Ishikawa (cell line): ENCODE measurements around the gene CCDC88C.

Experiments used
- CEBPB ChIP-seq: IDR thresholded peaks from 2 replicates; pipeline ENCODE4 v1.6.1; 2012
- CREB1 ChIP-seq: IDR thresholded peaks from 2 replicates; pipeline ENCODE4 v1.6.1; 2012; ENCODE audit warnings: low read depth
- EGR1 ChIP-seq: IDR thresholded peaks from 2 replicates; pipeline ENCODE4 v1.6.1; 2012
- EP300 ChIP-seq: IDR thresholded peaks from 2 replicates; pipeline ENCODE4 v1.6.1; 2012; ENCODE audit warnings: borderline replicate concordance
- FOXM1 ChIP-seq: IDR thresholded peaks from 2 replicates; pipeline ENCODE4 v1.6.1; 2012; ENCODE audit warnings: low read depth, borderline replicate concordance
- MAX ChIP-seq: IDR thresholded peaks from 2 replicates; pipeline ENCODE4 v1.6.1; 2012
- NFIC ChIP-seq: IDR thresholded peaks from 2 replicates; pipeline ENCODE4 v1.6.1; 2012
- RAD21 ChIP-seq: IDR thresholded peaks from 2 replicates; pipeline ENCODE4 v1.6.1; 2012; ENCODE audit warnings: low read depth
- TAF1 ChIP-seq: IDR thresholded peaks from 2 replicates; pipeline ENCODE4 v1.6.1; 2012; ENCODE audit warnings: low read depth, mild to moderate bottlenecking
- TCF12 ChIP-seq: IDR thresholded peaks from 2 replicates; pipeline ENCODE4 v1.6.1; 2012; ENCODE audit warnings: low read depth
- TEAD4 ChIP-seq: IDR thresholded peaks from 2 replicates; pipeline ENCODE4 v1.6.1; 2012
- YY1 ChIP-seq: IDR thresholded peaks from 2 replicates; pipeline ENCODE4 v1.6.1; 2012; ENCODE audit warnings: low read depth
- ZBTB7A ChIP-seq: IDR thresholded peaks from 2 replicates; pipeline ENCODE4 v1.6.1; 2012; ENCODE audit warnings: low read depth
- TF ChIP-seq, protein P1 (sequence below): IDR thresholded peaks from 2 replicates; pipeline ENCODE4 v1.6.1; 2012; ENCODE audit warnings: low read depth, mild to moderate bottlenecking
- TF ChIP-seq, protein P2 (sequence below): IDR thresholded peaks from 2 replicates; pipeline ENCODE4 v1.6.1; 2012

The CCDC88C gene

DNA sequence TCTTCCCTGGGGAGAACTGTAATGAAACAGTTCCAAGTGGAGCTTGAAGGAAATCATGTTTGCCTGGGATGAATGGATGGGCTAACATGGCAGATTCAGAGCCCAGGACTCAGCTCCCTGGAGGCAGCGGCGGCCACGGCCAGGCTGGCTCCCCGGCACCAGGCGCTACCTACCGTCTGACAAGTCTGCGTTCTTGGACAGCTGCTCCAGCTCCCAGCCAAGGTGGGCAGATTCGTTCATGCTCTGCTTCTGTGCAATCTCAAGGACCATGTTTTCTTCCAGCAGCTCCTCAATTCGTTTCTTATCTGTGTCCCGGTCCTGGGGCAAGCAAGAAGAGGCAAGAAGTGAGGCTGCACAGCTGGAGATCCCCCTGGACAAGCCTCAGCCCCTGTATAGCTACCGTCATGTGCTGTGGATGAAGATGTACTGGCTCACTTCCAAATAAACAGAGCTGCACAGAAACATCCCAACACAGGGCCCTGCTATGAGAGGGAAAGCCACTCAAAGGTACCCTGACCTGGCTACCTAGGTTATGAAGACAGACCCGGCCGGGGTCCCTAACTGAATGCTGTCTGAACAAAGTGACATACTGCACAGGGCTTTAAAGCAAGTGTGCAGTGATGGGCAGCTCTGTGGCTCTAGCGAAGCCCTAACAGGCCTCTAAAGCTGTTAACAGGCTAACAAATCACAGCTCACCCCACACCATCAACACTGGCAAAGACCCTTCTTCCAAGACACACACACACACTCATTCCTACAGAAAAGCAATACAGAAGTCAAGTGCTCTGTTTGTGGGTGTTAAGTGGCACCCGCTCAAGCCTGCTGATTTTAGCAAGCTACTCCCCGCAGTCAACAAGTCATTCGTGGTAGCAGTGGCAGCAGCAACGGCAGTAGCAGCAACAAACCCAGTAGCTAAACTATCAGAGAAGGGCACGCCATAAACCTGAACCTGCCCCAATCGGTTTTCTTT is 92.7 kb downstream of the CCDC88C start:
- TF ChIP-seq CREB1 (no peak), TEAD4 (no peak), RAD21 (no peak), ZBTB7A (no peak), TCF12 (no peak), EGR1 (no peak), MAX (no peak), FOXM1 (no peak), YY1 (no peak)
- TF ChIP-seq, protein P1, sequence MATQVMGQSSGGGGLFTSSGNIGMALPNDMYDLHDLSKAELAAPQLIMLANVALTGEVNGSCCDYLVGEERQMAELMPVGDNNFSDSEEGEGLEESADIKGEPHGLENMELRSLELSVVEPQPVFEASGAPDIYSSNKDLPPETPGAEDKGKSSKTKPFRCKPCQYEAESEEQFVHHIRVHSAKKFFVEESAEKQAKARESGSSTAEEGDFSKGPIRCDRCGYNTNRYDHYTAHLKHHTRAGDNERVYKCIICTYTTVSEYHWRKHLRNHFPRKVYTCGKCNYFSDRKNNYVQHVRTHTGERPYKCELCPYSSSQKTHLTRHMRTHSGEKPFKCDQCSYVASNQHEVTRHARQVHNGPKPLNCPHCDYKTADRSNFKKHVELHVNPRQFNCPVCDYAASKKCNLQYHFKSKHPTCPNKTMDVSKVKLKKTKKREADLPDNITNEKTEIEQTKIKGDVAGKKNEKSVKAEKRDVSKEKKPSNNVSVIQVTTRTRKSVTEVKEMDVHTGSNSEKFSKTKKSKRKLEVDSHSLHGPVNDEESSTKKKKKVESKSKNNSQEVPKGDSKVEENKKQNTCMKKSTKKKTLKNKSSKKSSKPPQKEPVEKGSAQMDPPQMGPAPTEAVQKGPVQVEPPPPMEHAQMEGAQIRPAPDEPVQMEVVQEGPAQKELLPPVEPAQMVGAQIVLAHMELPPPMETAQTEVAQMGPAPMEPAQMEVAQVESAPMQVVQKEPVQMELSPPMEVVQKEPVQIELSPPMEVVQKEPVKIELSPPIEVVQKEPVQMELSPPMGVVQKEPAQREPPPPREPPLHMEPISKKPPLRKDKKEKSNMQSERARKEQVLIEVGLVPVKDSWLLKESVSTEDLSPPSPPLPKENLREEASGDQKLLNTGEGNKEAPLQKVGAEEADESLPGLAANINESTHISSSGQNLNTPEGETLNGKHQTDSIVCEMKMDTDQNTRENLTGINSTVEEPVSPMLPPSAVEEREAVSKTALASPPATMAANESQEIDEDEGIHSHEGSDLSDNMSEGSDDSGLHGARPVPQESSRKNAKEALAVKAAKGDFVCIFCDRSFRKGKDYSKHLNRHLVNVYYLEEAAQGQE: no peak

GRCh38 chr14:91323671-91324605 is 93.7 kb downstream of the CCDC88C start:
- peak; percentile 87 for TF ChIP-seq RAD21
- TF ChIP-seq TAF1: no peak
- TF ChIP-seq, protein P2, sequence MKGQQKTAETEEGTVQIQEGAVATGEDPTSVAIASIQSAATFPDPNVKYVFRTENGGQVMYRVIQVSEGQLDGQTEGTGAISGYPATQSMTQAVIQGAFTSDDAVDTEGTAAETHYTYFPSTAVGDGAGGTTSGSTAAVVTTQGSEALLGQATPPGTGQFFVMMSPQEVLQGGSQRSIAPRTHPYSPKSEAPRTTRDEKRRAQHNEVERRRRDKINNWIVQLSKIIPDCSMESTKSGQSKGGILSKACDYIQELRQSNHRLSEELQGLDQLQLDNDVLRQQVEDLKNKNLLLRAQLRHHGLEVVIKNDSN: peak; percentile 34; the same call in 1 of the 2 replicates

- TF ChIP-seq EP300 (no peak), CEBPB (no peak), MAX (no peak), ZBTB7A (no peak), NFIC (no peak), TAF1 (no peak), EGR1 (no peak), YY1 (no peak), RAD21 (no peak), FOXM1 (no peak), TEAD4 (no peak)
- TF ChIP-seq, protein P2: no peak
- TF ChIP-seq, protein P1: no peak
These were observed 94.6 kb downstream of the CCDC88C start for GRCh38 chr14:91323031-91323430.

- TF ChIP-seq, protein P1: no peak
- TF ChIP-seq TEAD4: no peak
- TF ChIP-seq ZBTB7A: no peak
- no peak for TF ChIP-seq NFIC
- TF ChIP-seq, protein P2: no peak
- no peak for TF ChIP-seq TCF12
- no peak for TF ChIP-seq RAD21
- no peak for TF ChIP-seq MAX
- TF ChIP-seq EGR1: no peak
- TF ChIP-seq FOXM1: no peak
- TF ChIP-seq YY1: no peak
- TF ChIP-seq EP300: no peak
These were observed 95.0 kb downstream of the CCDC88C start for GRCh38 chr14:91322623-91323022.
